ENCODE results near the gene ZMYM3.
"Not testable (repeated sequence)": the region's sequence is repeated elsewhere in the genome, so short reads cannot be mapped to it uniquely, and the experiment has no call there.

ZMYM3 gene

GRCh38 chrX:71254092-71254963 lies at the start of gene ZMYM3:
Gene ZMYM3 (minus strand): TSS chrX:71254140. CDS start chrX:71253255, 885 bp downstream.
- peak; percentile 61 for DNase-seq

GRCh38 chrX:71302461-71303213 lies 48.7 kb upstream of the ZMYM3 start:
- DNase-seq = no peak

- DNase-seq = no peak
Measured at GRCh38 chrX:71301195-71301924, 47.4 kb upstream of the ZMYM3 start, which contains the start of gene ITGB1BP2. Gene ITGB1BP2 (plus strand): TSS chrX:71301750. CDS start chrX:71301807, 57 bp downstream.

GRCh38 chrX:71300495-71300894 lies 46.6 kb upstream of the ZMYM3 start:
- not testable (repeated sequence) for DNase-seq

GRCh38 chrX:71300064-71300463 lies 46.1 kb upstream of the ZMYM3 start:
- DNase-seq = not testable (repeated sequence)

- DNase-seq = no peak
Measured at GRCh38 chrX:71298119-71298518, 44.2 kb upstream of the ZMYM3 start.

GRCh38 chrX:71296806-71297205 lies 42.9 kb upstream of the ZMYM3 start:
- no peak for DNase-seq

- no peak for DNase-seq
Measured at GRCh38 chrX:71292669-71293365, 38.9 kb upstream of the ZMYM3 start.

- no peak for DNase-seq
Measured at GRCh38 chrX:71291381-71291780, 37.4 kb upstream of the ZMYM3 start.

GRCh38 chrX:71285929-71286328 lies 32.0 kb upstream of the ZMYM3 start:
- DNase-seq = no peak

GRCh38 chrX:71283403-71284143 lies 29.6 kb upstream of the ZMYM3 start, which contains the start of gene NONO:
Gene NONO (plus strand): TSS chrX:71283635. CDS start chrX:71290638, 7,003 bp downstream.
- DNase-seq = peak; percentile 87

- no peak for DNase-seq
Measured at GRCh38 chrX:71282514-71283402, 28.8 kb upstream of the ZMYM3 start.

GRCh38 chrX:71281300-71281699 lies 27.4 kb upstream of the ZMYM3 start:
- DNase-seq = not testable (repeated sequence)

- not testable (repeated sequence) for DNase-seq
Measured at GRCh38 chrX:71272313-71272712, 18.4 kb upstream of the ZMYM3 start.

- DNase-seq = no peak
Measured at GRCh38 chrX:71269801-71270395, 16.0 kb upstream of the ZMYM3 start.

- not testable (repeated sequence) for DNase-seq
Measured at GRCh38 chrX:71268624-71269023, 14.7 kb upstream of the ZMYM3 start.

- DNase-seq = no peak
Measured at GRCh38 chrX:71256856-71257255, 2.9 kb upstream of the ZMYM3 start.

GRCh38 chrX:71256051-71256450 lies 2.1 kb upstream of the ZMYM3 start:
- no peak for DNase-seq

GRCh38 chrX:71253253-71254091 lies 468 bp downstream of the ZMYM3 start:
- no peak for DNase-seq
